Measurements from ENCODE around the gene REEP3. TPM values are rescaled to one million over a fixed set of nuclear protein-coding genes. Genes with fewer than 3 reads are reported as not detected.
A peak's percentile ranks its signal among the peaks of the same experiment; 100 is the strongest.

Gene REEP3
- total RNA-seq, 1 experiment from 2014 or later: 39.6 TPM

GRCh38 chr10:63622097-63622496 is 100.9 kb downstream of the REEP3 start:
- H3K27me3 ChIP-seq (replicated peaks; ENCODE audit: insufficient read depth, low read depth, low read length, poor library complexity): no peaks in the 10 kb centered on the region
- ChIA-PET POLR2A (ENCODE audit: low non-redundant PET) (interaction anchor here (0.6 kb wide), 1 partner anchor 1540 kb away, joined by 3 read pairs; no protein-coding TSS in a partner anchor), CTCF (interaction anchor here (0.6 kb wide), 1 partner anchor 132 kb away, joined by 5 read pairs; no protein-coding TSS in a partner anchor)
- H3K27ac ChIP-seq (ENCODE audit: low read depth, low read length, poor library complexity, severe bottlenecking): no peak overlapping the region
- TF ChIP-seq EZH2 (IDR thresholded peaks at IDR 0.05; ENCODE audit: borderline replicate concordance, low read depth, low read length, poor library complexity, severe bottlenecking): no peak
- TF ChIP-seq, protein P1, sequence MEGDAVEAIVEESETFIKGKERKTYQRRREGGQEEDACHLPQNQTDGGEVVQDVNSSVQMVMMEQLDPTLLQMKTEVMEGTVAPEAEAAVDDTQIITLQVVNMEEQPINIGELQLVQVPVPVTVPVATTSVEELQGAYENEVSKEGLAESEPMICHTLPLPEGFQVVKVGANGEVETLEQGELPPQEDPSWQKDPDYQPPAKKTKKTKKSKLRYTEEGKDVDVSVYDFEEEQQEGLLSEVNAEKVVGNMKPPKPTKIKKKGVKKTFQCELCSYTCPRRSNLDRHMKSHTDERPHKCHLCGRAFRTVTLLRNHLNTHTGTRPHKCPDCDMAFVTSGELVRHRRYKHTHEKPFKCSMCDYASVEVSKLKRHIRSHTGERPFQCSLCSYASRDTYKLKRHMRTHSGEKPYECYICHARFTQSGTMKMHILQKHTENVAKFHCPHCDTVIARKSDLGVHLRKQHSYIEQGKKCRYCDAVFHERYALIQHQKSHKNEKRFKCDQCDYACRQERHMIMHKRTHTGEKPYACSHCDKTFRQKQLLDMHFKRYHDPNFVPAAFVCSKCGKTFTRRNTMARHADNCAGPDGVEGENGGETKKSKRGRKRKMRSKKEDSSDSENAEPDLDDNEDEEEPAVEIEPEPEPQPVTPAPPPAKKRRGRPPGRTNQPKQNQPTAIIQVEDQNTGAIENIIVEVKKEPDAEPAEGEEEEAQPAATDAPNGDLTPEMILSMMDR (conservative IDR thresholded peaks at IDR 0.05; ENCODE audit: low read depth, low read length): no peak
- H3K4me1 ChIP-seq (ENCODE audit: insufficient read depth, low read length, poor library complexity, severe bottlenecking): peaks cover 5% of the 10 kb centered on the region
- H3K9me3 ChIP-seq (ENCODE audit: low read depth, low read length, poor library complexity, severe bottlenecking): no peaks in the 10 kb centered on the region
- DNase-seq (ENCODE audit: low spot score): no peak
- intact Hi-C loops (cut with micrococcal nuclease; ENCODE audit: unreplicated experiment): no loop called here
- no peaks in the 10 kb centered on the region for H3K36me3 ChIP-seq (ENCODE audit: insufficient read depth, low read length, poor library complexity, severe bottlenecking)
- no TSS peak for BruUV-seq (replicated peaks)
- H3K4me3 ChIP-seq (ENCODE audit: low read depth, low read length, poor library complexity, severe bottlenecking): no peak overlapping the region

DNA sequence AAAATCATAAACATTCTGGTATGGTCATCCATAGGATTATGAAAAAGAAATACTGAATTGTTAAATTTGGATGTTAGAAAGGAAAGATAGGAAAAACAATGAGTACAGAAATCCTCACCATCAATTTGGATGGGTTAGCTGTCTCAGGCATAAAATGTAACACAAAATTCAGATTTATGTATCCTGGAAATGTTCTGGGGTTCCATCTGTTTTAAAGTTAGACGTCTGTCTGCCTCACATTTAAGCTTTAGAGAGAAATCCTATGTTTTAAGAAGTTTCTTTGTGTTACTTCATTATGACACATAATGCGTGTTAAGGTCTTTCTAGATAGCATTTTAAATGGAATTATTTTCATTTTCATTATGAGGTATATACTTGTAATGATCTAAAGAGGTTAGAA is 103.5 kb downstream of the REEP3 start:
- Histone ChIP-seq H3K27ac (ENCODE audit: low read depth, low read length, poor library complexity, severe bottlenecking) (no peak overlapping the region), H3K36me3 (ENCODE audit: insufficient read depth, low read length, poor library complexity, severe bottlenecking) (no peaks in the 10 kb centered on the region), H3K9me3 (ENCODE audit: low read depth, low read length, poor library complexity, severe bottlenecking) (no peaks in the 10 kb centered on the region), H3K4me3 (ENCODE audit: low read depth, low read length, poor library complexity, severe bottlenecking) (no peak overlapping the region), H3K4me1 (ENCODE audit: insufficient read depth, low read length, poor library complexity, severe bottlenecking) (peaks cover 21% of the 10 kb centered on the region), H3K27me3 (replicated peaks; ENCODE audit: insufficient read depth, low read depth, low read length, poor library complexity) (no peaks in the 10 kb centered on the region)
- ChIA-PET CTCF (no interaction called here), POLR2A (ENCODE audit: low non-redundant PET) (no interaction called here)
- no TSS peak for BruUV-seq (replicated peaks)
- TF ChIP-seq, protein P1 (conservative IDR thresholded peaks at IDR 0.05; ENCODE audit: low read depth, low read length): no peak
- TF ChIP-seq EZH2 (IDR thresholded peaks at IDR 0.05; ENCODE audit: borderline replicate concordance, low read depth, low read length, poor library complexity, severe bottlenecking): no peak
- DNase-seq (ENCODE audit: low spot score): no peak
- intact Hi-C loops (cut with micrococcal nuclease; ENCODE audit: unreplicated experiment): loop anchor here (5.0 kb wide), 2 partner anchors 102 to 422 kb away; partner anchors contain the start of gene REEP3

GRCh38 chr10:63627396-63627795 is 106.2 kb downstream of the REEP3 start:
- peaks cover 37% of the 10 kb centered on the region for H3K4me1 ChIP-seq (ENCODE audit: insufficient read depth, low read length, poor library complexity, severe bottlenecking)
- peak overlapping the region; percentile 96 for H3K27ac ChIP-seq (ENCODE audit: low read depth, low read length, poor library complexity, severe bottlenecking)
- no peak overlapping the region for H3K4me3 ChIP-seq (ENCODE audit: low read depth, low read length, poor library complexity, severe bottlenecking)
- no peak for DNase-seq (ENCODE audit: low spot score)
- TF ChIP-seq, protein P1 (conservative IDR thresholded peaks at IDR 0.05; ENCODE audit: low read depth, low read length): no peak
- TF ChIP-seq EZH2 (IDR thresholded peaks at IDR 0.05; ENCODE audit: borderline replicate concordance, low read depth, low read length, poor library complexity, severe bottlenecking): no peak
- no peaks in the 10 kb centered on the region for H3K9me3 ChIP-seq (ENCODE audit: low read depth, low read length, poor library complexity, severe bottlenecking)
- no peaks in the 10 kb centered on the region for H3K27me3 ChIP-seq (replicated peaks; ENCODE audit: insufficient read depth, low read depth, low read length, poor library complexity)
- intact Hi-C loops (cut with micrococcal nuclease; ENCODE audit: unreplicated experiment): loop anchor here (5.0 kb wide), 2 partner anchors 105 to 425 kb away; partner anchors contain the start of gene REEP3
- ChIA-PET CTCF (interaction anchor here (0.9 kb wide), 1 partner anchor 460 kb away, joined by 5 read pairs; no protein-coding TSS in a partner anchor), POLR2A (ENCODE audit: low non-redundant PET) (no interaction called here)
- no peaks in the 10 kb centered on the region for H3K36me3 ChIP-seq (ENCODE audit: insufficient read depth, low read length, poor library complexity, severe bottlenecking)
- no TSS peak for BruUV-seq (replicated peaks)

All from A673 (cell line).